K562 (cell line): ENCODE measurements around the gene SLC25A36. TPM values are rescaled to one million over a fixed set of nuclear protein-coding genes. Genes with fewer than 3 reads are reported as not detected.

ENCODE experiments used
- ATAC-seq: fragments of 200-7000 bp; cut with Tn5 transposase; 3 replicates; pipeline ENCODE4 v1.9.1; 2020; ENCODE audit warnings: moderate library complexity
- BruUV-seq: library from RNA; stranded (reverse); fragments of 400-500 nt; replicated peaks from 2 replicates; lab custom pipeline; 2021; lab: Mats Ljungman, UMichigan
- CTCF ChIA-PET: fragments of 300-600 bp; formaldehyde crosslinking; extraction: SDS; loops from one replicate; lab custom pipeline; 2021; ENCODE audit warnings: low intra/inter-chr PET ratio; lab: Yijun Ruan, JAX
- POLR2A ChIA-PET: fragments of 300-600, 350-650 bp; sonication (Branson Sonifier 250); formaldehyde crosslinking; extraction: SDS; loops from one replicate; lab custom pipeline; 2021; ENCODE audit warnings: antibody characterized with exemption, inconsistent platforms; lab: Yijun Ruan, JAX
- DNase-seq, 4 experiments: peaks; one replicate each; pipeline versions ENCODE4 v3.0.0 to v3.0.0-alpha.2; 2011 to 2018; ENCODE audit warnings: low spot score in 3 of 4, mixed read lengths in 3 of 4; ENCODE audit errors: extremely low read depth in 1 of 4
- FAIRE-seq: peaks from 2 replicates; lab custom pipeline; 2011; peaks lifted over from hg19 to GRCh38; lab: Jason Lieb, UNC
- H2AFZ ChIP-seq: 2 replicates; pipeline ENCODE4 v1.6.0; 2011; ENCODE audit warnings: low read depth, low read length, control low read depth, inconsistent platforms
- H3K27ac ChIP-seq: fragments of 200-600 bp; 3 replicates; pipeline ENCODE4 v1.8.0; 2011; ENCODE audit warnings: low read depth, mild to moderate bottlenecking, control low read depth, inconsistent platforms, low read length, moderate library complexity, mixed read lengths; ENCODE audit errors: extremely low read depth
- H3K27me3 ChIP-seq, 2 experiments: fragments of 300-600 bp in 1 of 2; 2 replicates in 1 of 2; 3 replicates in 1 of 2; pipeline versions ENCODE4 v1.6.0 to v1.8.0; 2011; ENCODE audit warnings: inconsistent platforms in 2 of 2, low read length in 2 of 2, mild to moderate bottlenecking in 1 of 2, mixed read lengths in 1 of 2, moderate library complexity in 1 of 2; ENCODE audit not compliant: control insufficient read depth in 2 of 2, insufficient read depth in 2 of 2
- H3K36me3 ChIP-seq: fragments of 300-600 bp; 3 replicates; pipeline ENCODE4 v1.8.0; 2011; ENCODE audit warnings: mild to moderate bottlenecking, low read length, inconsistent platforms; ENCODE audit not compliant: control insufficient read depth, insufficient read depth
- H3K4me1 ChIP-seq, 2 experiments: fragments of 200-600 bp in 1 of 2; replicated peaks in 1 of 2; 2 replicates in 1 of 2; 3 replicates in 1 of 2; pipeline versions ENCODE4 v1.5.1 to v1.8.0; 2011; ENCODE audit warnings: inconsistent platforms in 2 of 2, low read length in 2 of 2, mild to moderate bottlenecking in 1 of 2, mixed read lengths in 1 of 2, moderate library complexity in 1 of 2; ENCODE audit not compliant: control insufficient read depth in 2 of 2, insufficient read depth in 2 of 2
- H3K4me2 ChIP-seq: 2 replicates; pipeline ENCODE4 v1.6.1; 2011; ENCODE audit warnings: low read length, control low read depth, inconsistent platforms, mixed read lengths; ENCODE audit not compliant: insufficient read depth
- H3K4me3 ChIP-seq: fragments of 200-600 bp; sonication (generic), shearing (Covaris generic); 2 replicates; pipeline ENCODE4 v1.5.1; 2016; ENCODE audit warnings: control low read depth, inconsistent platforms
- H3K79me2 ChIP-seq: fragments of 200-600 bp; 3 replicates; pipeline ENCODE4 v1.8.0; 2011; ENCODE audit warnings: low read length, inconsistent platforms; ENCODE audit not compliant: control insufficient read depth, insufficient read depth
- H3K9ac ChIP-seq, 2 experiments: 2 replicates each; pipeline versions ENCODE4 v1.6.0 to v1.6.1; 2011; ENCODE audit warnings: low read depth in 2 of 2, low read length in 2 of 2, control low read depth in 1 of 2, inconsistent platforms in 1 of 2, mild to moderate bottlenecking in 1 of 2, mixed read lengths in 1 of 2; ENCODE audit not compliant: insufficient read depth in 1 of 2
- H3K9me1 ChIP-seq: one replicate; pipeline ENCODE4 v1.6.0; 2011; ENCODE audit warnings: inconsistent platforms, mild to moderate bottlenecking, low read length, moderate library complexity; ENCODE audit not compliant: control insufficient read depth, insufficient read depth
- H3K9me3 ChIP-seq: replicated peaks from 2 replicates; pipeline ENCODE4 v1.5.1; 2011; ENCODE audit warnings: low read depth, low read length, inconsistent platforms; ENCODE audit not compliant: control insufficient read depth, insufficient read depth
- H4K20me1 ChIP-seq: replicated peaks from 2 replicates; pipeline ENCODE4 v1.6.1; 2011; ENCODE audit warnings: low read length, inconsistent platforms, mixed read lengths; ENCODE audit not compliant: control insufficient read depth, insufficient read depth
- ADNP ChIP-seq: fragments of 200-800 bp; sonication (Bioruptor generic); IDR thresholded peaks from 2 replicates; pipeline ENCODE4 v1.6.1; 2016; ENCODE audit warnings: missing genetic modification characterization, missing compliant biosample characterization
- DACH1 ChIP-seq: fragments of 450-650 bp; IDR thresholded peaks from 2 replicates; pipeline ENCODE4 v1.6.1; 2018; ENCODE audit not compliant: partially characterized antibody
- ETV6 ChIP-seq, 3 experiments: fragments of 150-350 bp in 1 of 3; sonication (generic) in 1 of 3; formaldehyde crosslinking in 1 of 3; IDR thresholded peaks; 2 replicates each; pipeline versions ENCODE4 v1.6.1 to v1.8.0; 2014 to 2022; ENCODE audit warnings: borderline replicate concordance in 2 of 3, low read depth in 2 of 3, antibody characterized with exemption in 1 of 3, low read length in 1 of 3, mild to moderate bottlenecking in 1 of 3, missing genetic modification reagents in 1 of 3
- HEY1 ChIP-seq: fragments of 250-450 bp; sonication (Bioruptor Pico); IDR thresholded peaks from 2 replicates; pipeline ENCODE4 v1.5.0; 2020; ENCODE audit warnings: mild to moderate bottlenecking, moderate library complexity, borderline replicate concordance
- HNRNPUL1 ChIP-seq: fragments of 200-400 bp; formaldehyde crosslinking; IDR thresholded peaks from 2 replicates; pipeline ENCODE4 v1.6.1; 2017; ENCODE audit warnings: low read length
- KLF6 ChIP-seq: fragments of 250-450 bp; sonication (Bioruptor Pico); IDR thresholded peaks from 2 replicates; pipeline ENCODE4 v1.4.0; 2020; ENCODE audit warnings: mild to moderate bottlenecking, moderate library complexity, borderline replicate concordance
- MYC ChIP-seq, 2 experiments: fragments of 250-450 bp in 1 of 2; sonication (Bioruptor Pico) in 1 of 2; IDR thresholded peaks; 2 replicates each; pipeline versions ENCODE4 v1.5.1 to v1.6.1; 2012 to 2021; ENCODE audit warnings: low read depth in 2 of 2, borderline replicate concordance in 1 of 2, improper control_type of control experiment in 1 of 2, low read length in 1 of 2, mild to moderate bottlenecking in 1 of 2, moderate library complexity in 1 of 2
- RBBP5 ChIP-seq: fragments of 200-600 bp; sonication (generic); IDR thresholded peaks from 2 replicates; pipeline ENCODE4 v1.6.1; 2012; ENCODE audit warnings: borderline replicate concordance, mild to moderate bottlenecking, low read length, control low read depth, inconsistent platforms; ENCODE audit not compliant: insufficient read depth, poor library complexity, severe bottlenecking
- RNF2 ChIP-seq: sonication (generic); IDR thresholded peaks from 2 replicates; pipeline ENCODE4 v1.6.1; 2016
- SAFB2 ChIP-seq: fragments of 200-400 bp; formaldehyde crosslinking; IDR thresholded peaks from 2 replicates; pipeline ENCODE4 v1.6.1; 2018; ENCODE audit warnings: borderline replicate concordance, low read length, low read depth, moderate library complexity; ENCODE audit not compliant: severe bottlenecking
- SMAD3 ChIP-seq: fragments of 450-650 bp; formaldehyde crosslinking; conservative IDR thresholded peaks from 2 replicates; pipeline ENCODE4 v1.4.0; 2020; ENCODE audit warnings: mild to moderate bottlenecking
- SNRNP70 ChIP-seq: fragments of 200-400 bp; formaldehyde crosslinking; optimal IDR thresholded peaks from 2 replicates; pipeline ENCODE3; 2017; ENCODE audit warnings: low read depth, low read length
- THRAP3 ChIP-seq: fragments of 450-650 bp; IDR thresholded peaks from 2 replicates; pipeline ENCODE4 v1.6.1; 2016; ENCODE audit warnings: mild to moderate bottlenecking, inconsistent platforms, borderline replicate concordance
- YY1 ChIP-seq, 3 experiments: IDR thresholded peaks; 2 replicates each; pipeline ENCODE4 v1.6.1; 2011; ENCODE audit warnings: low read length in 2 of 3, mild to moderate bottlenecking in 2 of 3, moderate library complexity in 2 of 3, borderline replicate concordance in 1 of 3, control low read depth in 1 of 3, low read depth in 1 of 3; ENCODE audit not compliant: insufficient read depth in 3 of 3, insufficient replicate concordance in 2 of 3, control insufficient read depth in 1 of 3, insufficient read length in 1 of 3; ENCODE audit errors: extremely low read depth in 1 of 3
- ZBTB17 ChIP-seq: fragments of 450-650 bp; formaldehyde crosslinking; IDR thresholded peaks from 2 replicates; pipeline ENCODE4 v1.4.0; 2020; ENCODE audit warnings: mild to moderate bottlenecking
- ZNF766 ChIP-seq: fragments of 200-800 bp; sonication (Bioruptor generic); conservative IDR thresholded peaks from 2 replicates; pipeline ENCODE4 v1.6.1; 2016; ENCODE audit warnings: missing genetic modification characterization, missing compliant biosample characterization
- WGBS: fragments of 100-300 bp; shearing (Covaris generic); methylation state at CpG from one replicate; pipeline ENCODE4 v1.1.6; 2016; ENCODE audit warnings: low coverage, mixed read lengths; ENCODE audit not compliant: insufficient coverage; ENCODE audit errors: missing lambda C conversion rate; 5-methylcytosine and 5-hydroxymethylcytosine counted together
- in situ Hi-C: fragments of 300-500 bp; cut with MboI; formaldehyde crosslinking; loops from 4 replicates; pipeline ENCODE4 v1.15.0; 2018; ENCODE audit warnings: inconsistent platforms, mixed read lengths
- intact Hi-C: fragments of 100-400 bp; cut with micrococcal nuclease; formaldehyde crosslinking; loops from 2 replicates; pipeline ENCODE4 v1.14.2; 2022
- polyA plus RNA-seq, 8 experiments: library from polyadenylated mRNA; depleted of rRNA in 4 of 8; stranded (reverse) in 5 of 8; unstranded in 3 of 8; fragments of >200 nt; fragmentation: Nextera tagmentation in 2 of 8; fragmentation: Illumina TruSeq in 1 of 8; extraction: Ambion mirVana in 2 of 8; extraction: Trizol in 1 of 8; gene quantifications; 2 replicates each; pipeline versions ENCODE4 v1.2.1 to v1.2.3, GENCODE V29; 2011 to 2014; ENCODE audit warnings: inconsistent platforms in 1 of 8, missing spikeins in 1 of 8
- total RNA-seq, 7 experiments: library from RNA; depleted of rRNA in 6 of 7; stranded (reverse); fragments of >200 nt in 6 of 7; fragmentation: Illumina TruSeq in 2 of 7; extraction: Trizol in 2 of 7; gene quantifications; 2 replicates each; pipeline versions ENCODE4 v1.2.1 to v1.2.3, GENCODE V29; 2011 to 2021; ENCODE audit warnings: low replicate concordance in 1 of 7
- TF ChIP-seq, protein P1 (sequence below): fragments of 450-650 bp; formaldehyde crosslinking; IDR thresholded peaks from 2 replicates; pipeline ENCODE4 v1.4.0; 2022; ENCODE audit warnings: missing genetic modification characterization
- TF ChIP-seq, protein P2 (sequence below): fragments of 250-450 bp; sonication (Bioruptor Pico); IDR thresholded peaks from 2 replicates; pipeline ENCODE4 v1.8.0; 2022; ENCODE audit warnings: inconsistent platforms

Gene SLC25A36
- total and polyA plus RNA-seq, 9 of the 15 experiments (the other 6 are each of a cell fraction or from before 2014, with no cell fraction given), result 12.0 to 95.3 (median 43.3) TPM

DNA sequence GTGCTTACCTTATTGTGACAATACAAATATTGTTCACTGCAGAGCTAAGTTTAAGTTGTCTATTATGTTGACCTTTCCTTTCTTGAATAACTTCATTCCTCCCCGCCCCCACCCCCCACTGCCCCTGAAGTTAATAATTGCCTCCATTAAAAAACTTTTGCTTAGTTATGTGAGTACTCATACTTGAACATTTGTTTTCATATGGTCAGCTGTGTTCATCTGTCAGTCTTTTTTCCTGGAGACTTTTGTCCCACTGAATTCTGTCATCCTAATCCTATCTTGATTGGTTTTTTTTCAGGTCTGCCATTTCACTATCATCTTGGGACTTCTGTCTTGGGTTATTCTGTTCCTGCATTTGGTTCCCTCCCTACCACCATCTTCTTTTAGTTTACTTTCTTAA is 8.5 kb downstream of the SLC25A36 start:
- Histone ChIP-seq H3K9me1 (no peaks in the 10 kb centered on the region), H3K27ac (no peak overlapping the region), H3K4me3 (no peak overlapping the region), H3K9ac (no peak overlapping the region), H3K4me1 (peaks cover 10 to 32% of the 10 kb centered on the region in 2 experiments), H3K36me3 (peaks cover 16% of the 10 kb centered on the region), H3K27me3 (no peaks in the 10 kb centered on the region), H4K20me1 (peaks cover 8% of the 10 kb centered on the region; the same call in 1 of the 2 replicates), H2AFZ (no peak overlapping the region), H3K9me3 (no peaks in the 10 kb centered on the region), H3K4me2 (no peak overlapping the region), H3K79me2 (peaks cover 97% of the 10 kb centered on the region)
- in situ Hi-C loops (no loop called here), intact Hi-C loops (no loop called here)
- TF ChIP-seq ADNP (tag) (no peak), RBBP5 (no peak), RNF2 (no peak), ZBTB17 (CRISPR knock-in tag) (no peak), HNRNPUL1 (no peak), THRAP3 (no peak), SNRNP70 (no peak), HEY1 (no peak), SMAD3 (CRISPR knock-in tag) (no peak), SAFB2 (no peak), ETV6 (IDR thresholded peaks at IDR 0.05; ENCODE audit: borderline replicate concordance in 1 of 2, low read depth in 2 of 2, low read length in 1 of 2) (no peak), ETV6 (CRISPR knock-in tag; IDR thresholded peaks at IDR 0.05; ENCODE audit: borderline replicate concordance) (no peak), DACH1 (no peak), YY1 (IDR thresholded peaks at IDR 0.05; ENCODE audit: borderline replicate concordance in 1 of 3, control insufficient read depth in 1 of 3, extremely low read depth in 1 of 3, insufficient read depth in 3 of 3, insufficient read length in 1 of 3, insufficient replicate concordance in 2 of 3, low read depth in 1 of 3, low read length in 2 of 3) (no peak), ZNF766 (CRISPR knock-in tag) (no peak), MYC (IDR thresholded peaks at IDR 0.05; ENCODE audit: low read depth, low read length) (no peak), MYC (CRISPR knock-in tag; IDR thresholded peaks at IDR 0.05; ENCODE audit: borderline replicate concordance, low read depth) (no peak), KLF6 (no peak)
- TF ChIP-seq, protein P1, sequence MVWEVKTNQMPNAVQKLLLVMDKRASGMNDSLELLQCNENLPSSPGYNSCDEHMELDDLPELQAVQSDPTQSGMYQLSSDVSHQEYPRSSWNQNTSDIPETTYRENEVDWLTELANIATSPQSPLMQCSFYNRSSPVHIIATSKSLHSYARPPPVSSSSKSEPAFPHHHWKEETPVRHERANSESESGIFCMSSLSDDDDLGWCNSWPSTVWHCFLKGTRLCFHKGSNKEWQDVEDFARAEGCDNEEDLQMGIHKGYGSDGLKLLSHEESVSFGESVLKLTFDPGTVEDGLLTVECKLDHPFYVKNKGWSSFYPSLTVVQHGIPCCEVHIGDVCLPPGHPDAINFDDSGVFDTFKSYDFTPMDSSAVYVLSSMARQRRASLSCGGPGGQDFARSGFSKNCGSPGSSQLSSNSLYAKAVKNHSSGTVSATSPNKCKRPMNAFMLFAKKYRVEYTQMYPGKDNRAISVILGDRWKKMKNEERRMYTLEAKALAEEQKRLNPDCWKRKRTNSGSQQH, result no peak
- TF ChIP-seq, protein P2, sequence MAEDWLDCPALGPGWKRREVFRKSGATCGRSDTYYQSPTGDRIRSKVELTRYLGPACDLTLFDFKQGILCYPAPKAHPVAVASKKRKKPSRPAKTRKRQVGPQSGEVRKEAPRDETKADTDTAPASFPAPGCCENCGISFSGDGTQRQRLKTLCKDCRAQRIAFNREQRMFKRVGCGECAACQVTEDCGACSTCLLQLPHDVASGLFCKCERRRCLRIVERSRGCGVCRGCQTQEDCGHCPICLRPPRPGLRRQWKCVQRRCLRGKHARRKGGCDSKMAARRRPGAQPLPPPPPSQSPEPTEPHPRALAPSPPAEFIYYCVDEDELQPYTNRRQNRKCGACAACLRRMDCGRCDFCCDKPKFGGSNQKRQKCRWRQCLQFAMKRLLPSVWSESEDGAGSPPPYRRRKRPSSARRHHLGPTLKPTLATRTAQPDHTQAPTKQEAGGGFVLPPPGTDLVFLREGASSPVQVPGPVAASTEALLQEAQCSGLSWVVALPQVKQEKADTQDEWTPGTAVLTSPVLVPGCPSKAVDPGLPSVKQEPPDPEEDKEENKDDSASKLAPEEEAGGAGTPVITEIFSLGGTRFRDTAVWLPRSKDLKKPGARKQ (CRISPR knock-in tag), result no peak
- POLR2A ChIA-PET, result interaction anchor here (1.7 kb wide), 1 partner anchor 16 kb away, joined by 9 read pairs; no protein-coding TSS in a partner anchor
- CTCF ChIA-PET, result no interaction called here
- no peak for DNase-seq
- no TSS peak for BruUV-seq
- no peak for FAIRE-seq
- ATAC-seq, result no peak
- 63% methylated on average over 1 of the region's 1 CpG for WGBS
